Astrocyte (in vitro differentiated cells and primary cell): ENCODE data around the gene DMXL1.

ENCODE experiments used
- EZH2 ChIP-seq: IDR thresholded peaks from 2 replicates; pipeline ENCODE4 v1.6.1; 2012; ENCODE audit warnings: mild to moderate bottlenecking, low read length, inconsistent platforms; ENCODE audit not compliant: insufficient read depth
- TF ChIP-seq, protein P1 (sequence below): IDR thresholded peaks from 2 replicates; pipeline ENCODE4 v1.5.1; 2011; ENCODE audit warnings: low read depth, mild to moderate bottlenecking, inconsistent platforms, low read length, moderate library complexity; ENCODE audit not compliant: insufficient read depth

DNA sequence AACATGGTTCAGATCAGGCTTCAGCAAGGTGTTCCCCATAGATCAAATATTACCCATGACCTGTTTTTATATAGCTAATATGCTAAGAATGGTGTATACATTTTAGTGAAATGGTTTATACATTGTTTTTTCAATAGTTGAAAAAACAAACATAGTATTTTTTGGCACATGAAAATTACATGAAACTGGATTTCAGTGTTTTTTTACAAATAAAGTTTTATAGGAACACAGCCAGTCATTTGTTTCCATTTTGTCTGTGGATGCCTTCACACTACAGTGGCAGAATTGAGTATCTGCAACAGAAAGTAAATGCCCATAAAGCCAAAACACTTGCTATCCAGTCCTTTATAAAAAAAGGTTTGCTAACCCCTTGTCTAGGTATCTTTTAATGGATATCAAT lies 150.4 kb downstream of the DMXL1 start:
- TF ChIP-seq, protein P1, sequence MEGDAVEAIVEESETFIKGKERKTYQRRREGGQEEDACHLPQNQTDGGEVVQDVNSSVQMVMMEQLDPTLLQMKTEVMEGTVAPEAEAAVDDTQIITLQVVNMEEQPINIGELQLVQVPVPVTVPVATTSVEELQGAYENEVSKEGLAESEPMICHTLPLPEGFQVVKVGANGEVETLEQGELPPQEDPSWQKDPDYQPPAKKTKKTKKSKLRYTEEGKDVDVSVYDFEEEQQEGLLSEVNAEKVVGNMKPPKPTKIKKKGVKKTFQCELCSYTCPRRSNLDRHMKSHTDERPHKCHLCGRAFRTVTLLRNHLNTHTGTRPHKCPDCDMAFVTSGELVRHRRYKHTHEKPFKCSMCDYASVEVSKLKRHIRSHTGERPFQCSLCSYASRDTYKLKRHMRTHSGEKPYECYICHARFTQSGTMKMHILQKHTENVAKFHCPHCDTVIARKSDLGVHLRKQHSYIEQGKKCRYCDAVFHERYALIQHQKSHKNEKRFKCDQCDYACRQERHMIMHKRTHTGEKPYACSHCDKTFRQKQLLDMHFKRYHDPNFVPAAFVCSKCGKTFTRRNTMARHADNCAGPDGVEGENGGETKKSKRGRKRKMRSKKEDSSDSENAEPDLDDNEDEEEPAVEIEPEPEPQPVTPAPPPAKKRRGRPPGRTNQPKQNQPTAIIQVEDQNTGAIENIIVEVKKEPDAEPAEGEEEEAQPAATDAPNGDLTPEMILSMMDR, result no peak
- no peak for TF ChIP-seq EZH2
